ENCODE measurements around the gene WDR83.

GRCh38 chr19:12723641-12724426, 57.2 kb downstream of the WDR83 start, which contains the start of gene TNPO2:
- TF ChIP-seq POLR2A (IDR thresholded peaks at IDR 0.05; ENCODE audit: low read depth, low read length) (peak; percentile 78), CBFB (IDR thresholded peaks at IDR 0.05; ENCODE audit: low read depth) (no peak), EZH2 (IDR thresholded peaks at IDR 0.05; ENCODE audit: borderline replicate concordance, control insufficient read depth, low read depth, low read length) (no peak), SP1 (IDR thresholded peaks at IDR 0.05; ENCODE audit: low read depth, low read length) (no peak), ZBED1 (IDR thresholded peaks at IDR 0.05; ENCODE audit: borderline replicate concordance) (no peak)
